Endodermal cell (in vitro differentiated cells): ENCODE measurements around the gene SLC2A11. TPM values are rescaled to one million over a fixed set of nuclear protein-coding genes. Genes with fewer than 3 reads are reported as not detected.

Experiments
- DNase-seq: peaks from one replicate; pipeline ENCODE4 v3.0.0-alpha.2; 2017
- H3K27ac ChIP-seq: 2 replicates; pipeline ENCODE4 v1.5.1; 2013; ENCODE audit warnings: mild to moderate bottlenecking, low read depth, low read length, moderate library complexity
- H3K27me3 ChIP-seq: 2 replicates; pipeline ENCODE4 v1.6.1; 2013; ENCODE audit warnings: mild to moderate bottlenecking, low read length, moderate library complexity; ENCODE audit not compliant: insufficient read depth, control insufficient read depth, poor library complexity, severe bottlenecking
- H3K36me3 ChIP-seq: 2 replicates; pipeline ENCODE4 v1.7.0; 2013; ENCODE audit warnings: mild to moderate bottlenecking, low read length, moderate library complexity; ENCODE audit not compliant: control insufficient read depth, insufficient read depth
- H3K4me1 ChIP-seq: one replicate; pipeline ENCODE4 v1.7.0; 2013; ENCODE audit warnings: low read length; ENCODE audit not compliant: control insufficient read depth, insufficient read depth
- H3K4me3 ChIP-seq: 2 replicates; pipeline ENCODE4 v1.5.1; 2013; ENCODE audit warnings: mild to moderate bottlenecking, low read length, moderate library complexity
- H3K9ac ChIP-seq: 2 replicates; pipeline ENCODE4 v1.6.1; 2013; ENCODE audit warnings: mild to moderate bottlenecking, low read length, moderate library complexity; ENCODE audit not compliant: poor library complexity, severe bottlenecking; ENCODE audit errors: extremely low read depth
- H3K9me3 ChIP-seq: 2 replicates; pipeline ENCODE4 v1.6.1; 2013; ENCODE audit warnings: mild to moderate bottlenecking, low read length, moderate library complexity; ENCODE audit not compliant: control insufficient read depth
- H3K27ac Mint-ChIP-seq: 2 replicates; pipeline ENCODE4 v1.8.0; 2020; ENCODE audit warnings: mixed read lengths
- H3K27me3 Mint-ChIP-seq: 2 replicates; pipeline ENCODE4 v1.8.0; 2021; ENCODE audit warnings: mild to moderate bottlenecking, mixed read lengths; ENCODE audit not compliant: insufficient read depth
- H3K36me3 Mint-ChIP-seq: 2 replicates; pipeline ENCODE4 v1.8.0; 2020; ENCODE audit warnings: low read depth, mixed read lengths
- H3K4me1 Mint-ChIP-seq: 2 replicates; pipeline ENCODE4 v1.8.0; 2020; ENCODE audit warnings: mixed read lengths
- H3K4me3 Mint-ChIP-seq: 2 replicates; pipeline ENCODE4 v1.8.0; 2020; ENCODE audit warnings: mild to moderate bottlenecking, moderate library complexity, mixed read lengths
- H3K9me3 Mint-ChIP-seq: 2 replicates; pipeline ENCODE4 v1.8.0; 2020; ENCODE audit warnings: mild to moderate bottlenecking, mixed read lengths
- CTCF ChIP-seq: fragments of 200-600 bp; sonication (generic); conservative IDR thresholded peaks from 2 replicates; pipeline ENCODE4 v1.5.0; 2021; ENCODE audit warnings: antibody characterized with exemption, mild to moderate bottlenecking
- WGBS, 2 experiments: methylation state at CpG; one replicate each; pipeline versions ENCODE4 v1.1.5 to v1.1.7; 2013; ENCODE audit warnings: missing lambda C conversion rate in 2 of 2, mixed read lengths in 1 of 2; ENCODE audit not compliant: insufficient coverage in 1 of 2, insufficient read length in 1 of 2; 5-methylcytosine and 5-hydroxymethylcytosine counted together
- total RNA-seq, 2 donors: library from RNA; stranded (reverse); fragmentation: NEBNext Ultra II Directional in 1 of 2; extraction: Animal tissue kit (Norgen Biotek cat#: 25700) in 1 of 2; gene quantifications; 2 replicates in 1 of 2; 3 replicates in 1 of 2; pipeline ENCODE4 v1.2.1, GENCODE V29; 2021

The SLC2A11 gene
- total RNA-seq, 2 donors from 2014 or later, result 13.1 to 14.8 TPM

GRCh38 chr22:23833017-23833751 lies 24.5 kb upstream of the SLC2A11 start:
- WGBS, 2 experiments, result 88 to 94% methylated on average over 14 to 16 of the region's 16 CpGs
- Mint-ChIP-seq H3K9me3 (no peaks in the 10 kb centered on the region), H3K36me3 (peaks cover 43% of the 10 kb centered on the region), H3K27me3 (no peaks in the 10 kb centered on the region), H3K27ac (no peak overlapping the region), H3K4me3 (no peak overlapping the region), H3K4me1 (peaks cover 5% of the 10 kb centered on the region)
- no peak for DNase-seq
- Histone ChIP-seq H3K27ac (no peak overlapping the region), H3K4me1 (no peaks in the 10 kb centered on the region), H3K36me3 (peaks cover 58% of the 10 kb centered on the region), H3K9ac (no peak overlapping the region), H3K4me3 (no peak overlapping the region), H3K9me3 (no peaks in the 10 kb centered on the region), H3K27me3 (no peaks in the 10 kb centered on the region)
- TF ChIP-seq CTCF, result no peak

GRCh38 chr22:23833911-23834317 lies 23.8 kb upstream of the SLC2A11 start:
- no peak for TF ChIP-seq CTCF
- Histone ChIP-seq H3K9me3 (no peaks in the 10 kb centered on the region), H3K4me3 (no peak overlapping the region), H3K36me3 (peaks cover 52% of the 10 kb centered on the region), H3K4me1 (no peaks in the 10 kb centered on the region), H3K27me3 (no peaks in the 10 kb centered on the region), H3K27ac (no peak overlapping the region), H3K9ac (no peak overlapping the region)
- Mint-ChIP-seq H3K36me3 (peaks cover 38% of the 10 kb centered on the region), H3K27me3 (no peaks in the 10 kb centered on the region), H3K4me1 (peaks cover 7% of the 10 kb centered on the region), H3K4me3 (no peak overlapping the region), H3K9me3 (no peaks in the 10 kb centered on the region), H3K27ac (no peak overlapping the region)
- WGBS, 2 experiments, result 93 to 100% methylated on average over 3 to 13 of the region's 13 CpGs
- DNase-seq, result no peak

GRCh38 chr22:23834406-23834792 lies 23.3 kb upstream of the SLC2A11 start:
- Mint-ChIP-seq H3K27ac (no peak overlapping the region), H3K36me3 (peaks cover 33% of the 10 kb centered on the region), H3K9me3 (no peaks in the 10 kb centered on the region), H3K4me3 (no peak overlapping the region), H3K27me3 (peaks cover 5% of the 10 kb centered on the region), H3K4me1 (peaks cover 7% of the 10 kb centered on the region)
- TF ChIP-seq CTCF, result no peak
- Histone ChIP-seq H3K4me3 (no peak overlapping the region), H3K27me3 (no peaks in the 10 kb centered on the region), H3K9me3 (no peaks in the 10 kb centered on the region), H3K4me1 (no peaks in the 10 kb centered on the region), H3K9ac (no peak overlapping the region), H3K36me3 (peaks cover 47% of the 10 kb centered on the region), H3K27ac (no peak overlapping the region)
- DNase-seq, result no peak
- 100% methylated on average over 1 of the region's 3 CpGs; no CpG with 5 or more reads in 1 of the 2 experiments for WGBS, 2 experiments
